AG08395 (cell line): ENCODE measurements around the gene SLC9A8.

Experiments
- DNase-seq: peaks from one replicate; pipeline ENCODE4 v3.0.0; 2012; ENCODE audit warnings: mixed read lengths, low spot score

The SLC9A8 gene

GRCh38 chr20:49916146-49917002 lies 103.7 kb downstream of the SLC9A8 start:
- no peak for DNase-seq

- DNase-seq: no peak
These were observed 105.8 kb downstream of the SLC9A8 start for GRCh38 chr20:49918446-49918845.

- no peak for DNase-seq
These were observed 106.4 kb downstream of the SLC9A8 start for GRCh38 chr20:49919009-49919408.

GRCh38 chr20:49919461-49919860 lies 106.8 kb downstream of the SLC9A8 start:
- DNase-seq: no peak

- no peak for DNase-seq
These were observed 111.6 kb downstream of the SLC9A8 start for GRCh38 chr20:49924247-49924646.

GRCh38 chr20:49925901-49926454 lies 113.3 kb downstream of the SLC9A8 start:
- no peak for DNase-seq

- DNase-seq: peak; percentile 84
These were observed 115.9 kb downstream of the SLC9A8 start for GRCh38 chr20:49928411-49929141.

GRCh38 chr20:49929142-49929494 lies 116.5 kb downstream of the SLC9A8 start:
- DNase-seq: no peak

- DNase-seq: no peak
These were observed 123.1 kb downstream of the SLC9A8 start for GRCh38 chr20:49935746-49936152.

GRCh38 chr20:49936153-49937026 lies 123.8 kb downstream of the SLC9A8 start, which contains the start of gene RNF114:
Gene RNF114 (plus strand): TSS chr20:49936397. CDS start chr20:49936413, 16 bp downstream.
- DNase-seq: peak; percentile 99

- no peak for DNase-seq
These were observed 124.7 kb downstream of the SLC9A8 start for GRCh38 chr20:49937027-49937929.

- DNase-seq: peak; percentile 43
These were observed 125.8 kb downstream of the SLC9A8 start for GRCh38 chr20:49938173-49939163.

GRCh38 chr20:49941456-49941855 lies 128.8 kb downstream of the SLC9A8 start:
- DNase-seq: no peak
